Retinal pigment epithelial cell (primary cell): ENCODE measurements around the gene CD200R1L.

ENCODE experiments used
- DNase-seq: peaks from one replicate; pipeline ENCODE4 v3.0.0-alpha.2; 2010; ENCODE audit warnings: low read depth
- H3K4me3 ChIP-seq: 2 replicates; pipeline ENCODE4 v1.5.1; 2011; ENCODE audit warnings: mild to moderate bottlenecking, low read length, control low read depth, moderate library complexity
- TF ChIP-seq, protein P1 (sequence below): conservative IDR thresholded peaks from 2 replicates; pipeline ENCODE4 v1.5.1; 2011; ENCODE audit warnings: low read depth, low read length, control low read depth, inconsistent platforms

The CD200R1L gene

DNA sequence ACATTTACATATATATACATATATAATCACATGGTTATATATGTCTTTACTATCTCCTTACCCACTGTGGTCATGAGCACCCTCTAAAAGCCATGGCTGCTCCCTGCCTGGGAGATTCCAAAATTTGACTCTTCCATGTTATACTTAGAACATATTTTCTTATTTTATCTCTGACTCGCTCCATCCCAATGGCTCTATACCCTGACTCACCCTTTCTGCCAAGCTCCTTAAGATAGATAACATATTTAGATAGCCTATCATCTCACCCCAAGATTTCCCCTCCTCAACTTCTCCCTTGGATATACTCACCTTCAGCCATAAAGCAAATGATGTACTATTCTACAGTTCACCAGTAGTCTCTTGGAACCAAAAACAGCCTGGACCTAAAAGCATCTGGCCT is 65.1 kb downstream of the CD200R1L start:
- no peak for DNase-seq
- TF ChIP-seq, protein P1, sequence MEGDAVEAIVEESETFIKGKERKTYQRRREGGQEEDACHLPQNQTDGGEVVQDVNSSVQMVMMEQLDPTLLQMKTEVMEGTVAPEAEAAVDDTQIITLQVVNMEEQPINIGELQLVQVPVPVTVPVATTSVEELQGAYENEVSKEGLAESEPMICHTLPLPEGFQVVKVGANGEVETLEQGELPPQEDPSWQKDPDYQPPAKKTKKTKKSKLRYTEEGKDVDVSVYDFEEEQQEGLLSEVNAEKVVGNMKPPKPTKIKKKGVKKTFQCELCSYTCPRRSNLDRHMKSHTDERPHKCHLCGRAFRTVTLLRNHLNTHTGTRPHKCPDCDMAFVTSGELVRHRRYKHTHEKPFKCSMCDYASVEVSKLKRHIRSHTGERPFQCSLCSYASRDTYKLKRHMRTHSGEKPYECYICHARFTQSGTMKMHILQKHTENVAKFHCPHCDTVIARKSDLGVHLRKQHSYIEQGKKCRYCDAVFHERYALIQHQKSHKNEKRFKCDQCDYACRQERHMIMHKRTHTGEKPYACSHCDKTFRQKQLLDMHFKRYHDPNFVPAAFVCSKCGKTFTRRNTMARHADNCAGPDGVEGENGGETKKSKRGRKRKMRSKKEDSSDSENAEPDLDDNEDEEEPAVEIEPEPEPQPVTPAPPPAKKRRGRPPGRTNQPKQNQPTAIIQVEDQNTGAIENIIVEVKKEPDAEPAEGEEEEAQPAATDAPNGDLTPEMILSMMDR: no peak
- no peak overlapping the region for H3K4me3 ChIP-seq

DNA sequence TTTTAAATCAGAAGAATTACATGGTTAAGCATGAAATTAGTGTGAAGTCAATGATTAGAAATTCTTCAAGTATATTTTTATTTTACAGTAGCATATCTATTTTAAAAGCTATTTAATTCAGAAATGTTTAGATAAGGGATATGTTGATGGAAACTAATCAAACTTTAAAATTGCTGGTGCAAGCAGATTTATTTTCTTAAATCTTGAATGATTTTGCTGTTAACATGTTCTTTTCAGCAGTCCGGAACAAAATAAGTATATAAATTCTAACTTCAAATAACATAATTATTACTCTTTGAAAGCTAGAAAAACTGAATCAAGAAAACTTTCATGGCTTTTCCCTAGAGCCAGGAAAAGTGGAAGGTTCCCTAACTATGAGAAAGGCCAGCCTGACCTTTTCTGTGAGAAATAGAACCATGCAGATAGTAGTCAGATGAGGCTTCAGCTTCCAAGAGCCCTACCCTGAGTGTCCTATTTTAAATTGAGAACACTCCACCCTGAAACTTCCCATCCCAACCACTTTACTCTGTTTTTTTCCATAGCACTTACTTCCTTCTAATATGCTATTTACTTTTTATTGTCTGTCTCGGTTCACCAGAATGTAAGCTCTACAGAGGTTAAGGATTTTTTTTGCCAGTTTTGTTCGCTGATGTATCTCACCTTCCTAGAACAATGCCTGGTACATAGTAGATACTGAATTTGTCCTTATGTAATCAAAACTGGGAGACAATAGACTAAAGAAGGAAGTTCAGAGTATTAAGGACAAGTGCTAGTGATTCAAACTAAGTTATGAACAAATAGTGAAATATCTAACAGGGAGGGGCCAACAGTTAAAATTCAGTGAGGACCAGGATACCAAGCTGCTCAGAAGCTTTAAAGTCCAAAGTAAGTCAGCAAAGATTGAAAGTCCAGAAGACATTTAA is 66.8 kb downstream of the CD200R1L start:
- TF ChIP-seq, protein P1: no peak
- no peak for DNase-seq
- no peak overlapping the region for H3K4me3 ChIP-seq

DNA sequence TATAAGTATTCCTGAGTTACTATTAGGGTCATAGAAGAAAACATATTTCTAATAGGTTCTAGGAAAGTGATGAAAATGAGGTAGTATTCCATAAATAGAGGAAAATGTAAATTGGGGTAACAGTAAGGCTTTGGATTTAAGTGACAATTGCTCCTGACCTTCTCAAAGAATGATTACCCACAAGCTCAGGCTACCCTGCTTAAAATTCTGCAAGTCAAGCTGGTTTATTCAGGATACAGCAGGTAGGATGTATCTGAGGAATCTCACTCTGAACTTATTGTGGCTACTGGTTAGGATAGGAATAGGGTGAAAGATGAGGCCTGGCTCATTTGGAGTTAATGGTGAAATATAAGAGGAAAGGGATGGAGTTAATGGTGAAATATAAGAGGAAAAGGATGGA is 67.7 kb downstream of the CD200R1L start:
- DNase-seq: no peak
- TF ChIP-seq, protein P1: no peak
- no peak overlapping the region for H3K4me3 ChIP-seq

DNA sequence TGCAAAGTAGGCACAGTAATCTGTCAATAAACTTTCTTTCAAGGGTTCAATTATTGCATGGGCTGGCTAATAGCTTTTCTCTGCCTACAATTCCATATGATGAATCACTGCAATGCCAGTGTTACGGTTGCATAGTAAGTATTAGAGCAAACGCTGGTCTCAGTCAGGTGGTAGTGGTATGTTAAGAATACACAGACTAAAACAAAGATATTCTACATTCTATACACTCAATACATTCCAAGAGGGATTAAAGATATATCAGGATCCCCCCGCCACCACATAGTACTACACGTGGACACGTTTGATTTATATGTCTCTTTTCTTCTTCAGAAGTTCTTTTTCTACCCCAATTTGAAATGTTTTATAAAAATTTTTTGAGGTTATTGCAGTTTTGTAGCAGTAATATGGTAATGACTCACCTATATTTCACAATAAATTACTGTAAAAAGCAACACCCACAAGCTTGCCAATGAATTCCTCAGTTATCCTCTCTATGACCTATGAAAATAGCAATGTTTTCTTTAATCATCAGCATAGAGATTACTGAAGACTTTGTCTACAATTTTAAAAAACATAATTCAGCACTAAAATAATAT is 68.2 kb downstream of the CD200R1L start:
- peak; percentile 97 for DNase-seq
- H3K4me3 ChIP-seq: no peak overlapping the region
- TF ChIP-seq, protein P1: no peak

DNA sequence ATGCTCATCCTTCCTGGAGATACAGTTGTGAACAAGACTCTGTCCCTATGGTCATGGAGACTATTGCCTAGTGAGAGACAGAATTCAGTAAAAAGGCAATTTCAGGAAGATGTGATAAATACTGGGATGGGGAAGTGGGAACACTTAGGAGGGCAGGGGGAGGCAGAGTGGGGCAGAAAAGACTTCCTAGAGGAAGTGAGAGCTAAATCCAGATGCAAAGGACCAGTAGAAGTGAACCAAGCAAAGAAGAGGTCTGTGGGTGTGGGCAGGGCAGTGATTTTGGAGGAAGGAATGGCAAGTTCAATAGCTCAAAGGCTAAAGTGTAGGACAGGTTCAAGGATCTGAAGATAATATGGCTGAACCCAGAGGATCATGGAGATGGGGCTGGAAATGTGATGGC is 68.9 kb downstream of the CD200R1L start:
- H3K4me3 ChIP-seq: no peak overlapping the region
- no peak for DNase-seq
- TF ChIP-seq, protein P1: no peak

DNA sequence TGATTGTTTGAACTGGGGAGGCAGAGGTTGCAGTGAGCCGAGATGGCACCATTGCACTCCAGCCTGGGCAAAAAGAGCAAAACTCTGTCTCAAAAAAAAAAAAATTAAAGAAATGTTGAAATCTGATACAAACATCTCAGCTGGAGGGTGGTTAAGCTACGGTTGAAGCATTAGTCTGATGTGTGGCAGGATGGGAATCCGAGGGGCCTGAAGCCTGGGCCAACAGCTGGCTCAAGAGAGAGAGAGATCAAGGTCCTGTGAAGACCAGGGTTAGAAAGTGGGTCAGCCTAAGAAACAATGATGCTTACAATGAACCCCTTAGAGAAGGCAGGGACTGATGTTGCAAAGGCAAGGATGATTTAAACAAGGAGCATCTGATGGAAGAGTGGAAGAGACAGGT is 69.8 kb downstream of the CD200R1L start:
- TF ChIP-seq, protein P1: no peak
- DNase-seq: no peak
- H3K4me3 ChIP-seq: no peak overlapping the region

DNA sequence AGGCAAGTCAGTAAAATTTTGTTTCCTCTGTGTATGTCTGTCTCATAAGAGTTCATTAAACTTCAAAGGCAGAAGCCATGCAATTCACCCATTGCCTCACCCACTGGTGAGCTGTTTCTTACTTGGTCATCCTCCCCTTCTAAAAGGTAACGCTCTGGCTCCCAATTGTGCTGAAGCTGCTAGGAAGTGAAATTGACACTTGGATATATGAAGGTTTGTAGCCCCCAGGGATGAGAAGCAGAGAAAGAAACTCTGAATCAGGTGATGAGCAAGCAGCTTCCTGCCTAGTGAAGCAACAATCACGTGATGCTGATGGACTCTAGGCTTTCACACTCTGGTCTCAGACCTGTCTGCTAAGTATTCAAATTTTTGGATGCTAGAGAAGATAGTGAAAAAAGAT is 70.7 kb downstream of the CD200R1L start:
- TF ChIP-seq, protein P1: no peak
- DNase-seq: no peak
- H3K4me3 ChIP-seq: no peak overlapping the region
